ENCODE results near the gene VPS29. TPM values are rescaled to one million over a fixed set of nuclear protein-coding genes. Genes with fewer than 3 reads are reported as not detected.
"Not testable (repeated sequence)": the region's sequence is repeated elsewhere in the genome, so short reads cannot be mapped to it uniquely, and the experiment has no call there.

Gene VPS29
- total RNA-seq, 4 donors from 2014 or later: 76.4 to 145 (median 92.9) TPM

DNA sequence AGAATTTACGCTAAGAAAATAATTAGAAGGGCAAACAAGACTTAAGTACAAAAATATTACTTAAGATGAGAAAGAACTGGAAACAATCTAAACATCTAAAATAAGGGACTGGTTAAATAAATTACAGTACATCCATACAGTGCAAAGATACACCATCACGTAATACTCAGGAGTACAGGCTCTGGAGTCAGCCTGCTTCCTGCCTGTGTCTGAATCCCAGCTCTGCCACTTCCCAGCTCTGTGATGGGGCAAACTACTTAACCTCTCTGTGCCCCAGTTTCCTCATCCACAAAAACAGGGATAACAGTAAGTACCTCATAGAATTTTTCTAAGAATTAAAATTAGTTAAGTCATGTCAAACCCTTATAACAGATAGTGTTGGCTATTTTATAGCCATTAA lies 45.2 kb upstream of the VPS29 start:
- H3K4me1 ChIP-seq: peaks cover 88 to 99% of the 10 kb centered on the region in 2 donors
- TF ChIP-seq CTCF (IDR thresholded peaks at IDR 0.05 in 4 of 5, conservative IDR thresholded peaks at IDR 0.05 in 1 of 5): no peak
- no peak for TF ChIP-seq POLR2A (IDR thresholded peaks at IDR 0.05)
- H3K27me3 ChIP-seq: no peaks in the 10 kb centered on the region
- peak overlapping the region in 2 of 4 donors; percentile 6 to 16 for H3K4me3 ChIP-seq
- no peaks in the 10 kb centered on the region for H3K9me3 ChIP-seq
- H3K36me3 ChIP-seq: peaks cover 0 to 5% of the 10 kb centered on the region in 2 donors
- in situ Hi-C loops (cut with MboI; ENCODE audit: low sequenced_read_pairs in 4 of 4) (no loop called here), intact Hi-C loops (cut with DNase I; ENCODE audit: low total_unique reads) (no loop called here)
- peak overlapping the region; percentile 89 to 95 (median 94) for H3K27ac ChIP-seq
- ATAC-seq (no peak), DNase-seq (no peak)

DNA sequence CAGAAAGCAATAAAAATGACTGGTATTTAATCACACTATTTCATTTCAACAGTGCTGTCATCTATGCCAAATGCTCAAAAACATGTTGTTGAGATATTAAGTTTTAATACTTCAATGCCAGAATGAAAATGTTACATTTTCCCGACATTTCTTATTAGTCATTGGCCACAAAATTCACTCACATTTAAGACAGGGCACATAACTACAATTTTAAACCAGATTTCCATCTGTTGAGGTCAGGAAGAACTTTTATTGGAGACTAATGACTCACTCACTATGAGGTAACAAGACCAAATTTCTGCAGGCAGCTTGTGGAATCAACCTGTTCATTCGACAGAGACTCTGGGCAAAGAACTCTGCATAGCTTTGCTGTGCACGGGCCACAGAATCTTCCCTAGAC lies 44.4 kb upstream of the VPS29 start:
- Histone ChIP-seq H3K9me3 (no peaks in the 10 kb centered on the region), H3K27ac (peak overlapping the region; percentile 89 to 95 (median 94)), H3K36me3 (peaks cover 0 to 5% of the 10 kb centered on the region in 2 donors), H3K4me3 (peak overlapping the region in 1 of 4 donors; percentile 16), H3K4me1 (peaks cover 82 to 96% of the 10 kb centered on the region in 2 donors), H3K27me3 (no peaks in the 10 kb centered on the region)
- TF ChIP-seq CTCF (IDR thresholded peaks at IDR 0.05 in 4 of 5, conservative IDR thresholded peaks at IDR 0.05 in 1 of 5) (no peak), POLR2A (IDR thresholded peaks at IDR 0.05) (peak in 1 of 2 donors; percentile 40)
- ATAC-seq (peak; percentile 36 to 55), DNase-seq (peak in 1 of 2 donors; percentile 24)
- intact Hi-C loops (cut with DNase I; ENCODE audit: low total_unique reads): no loop called here
- in situ Hi-C loops (cut with MboI; ENCODE audit: low sequenced_read_pairs in 4 of 4): no loop called here

- in situ Hi-C loops (cut with MboI; ENCODE audit: low sequenced_read_pairs in 4 of 4) (no loop called here), intact Hi-C loops (cut with DNase I; ENCODE audit: low total_unique reads) (no loop called here)
- Histone ChIP-seq H3K27me3 (no peaks in the 10 kb centered on the region), H3K27ac (peak overlapping the region; percentile 89 to 95 (median 94)), H3K36me3 (peaks cover 0 to 4% of the 10 kb centered on the region in 2 donors), H3K9me3 (no peaks in the 10 kb centered on the region), H3K4me3 (peak overlapping the region in 1 of 4 donors; percentile 16), H3K4me1 (peaks cover 77 to 96% of the 10 kb centered on the region in 2 donors)
- DNase-seq (no peak), ATAC-seq (no peak)
- TF ChIP-seq CTCF (IDR thresholded peaks at IDR 0.05 in 4 of 5, conservative IDR thresholded peaks at IDR 0.05 in 1 of 5) (no peak), POLR2A (IDR thresholded peaks at IDR 0.05) (no peak)
These were observed 43.9 kb upstream of the VPS29 start for GRCh38 chr12:110545812-110546211.

- Histone ChIP-seq H3K27ac (peak overlapping the region; percentile 89 to 95 (median 94)), H3K4me1 (peaks cover 75 to 96% of the 10 kb centered on the region in 2 donors)
- in situ Hi-C loops (cut with MboI; ENCODE audit: low sequenced_read_pairs in 4 of 4); H3K27me3 ChIP-seq; DNase-seq; H3K9me3 ChIP-seq; ATAC-seq; H3K36me3 ChIP-seq; H3K4me3 ChIP-seq; intact Hi-C loops (cut with DNase I; ENCODE audit: low total_unique reads): not testable (repeated sequence)
These were observed 43.3 kb upstream of the VPS29 start for GRCh38 chr12:110545259-110545658.

- intact Hi-C loops (cut with DNase I; ENCODE audit: low total_unique reads): loop anchor here (2.0 kb wide), 1 partner anchor 41 kb away; the partner anchor contains the start of genes RAD9B and VPS29
- DNase-seq (no peak), ATAC-seq (peak in 1 of 2 donors; percentile 3)
- no peaks in the 10 kb centered on the region for H3K9me3 ChIP-seq
- in situ Hi-C loops (cut with MboI; ENCODE audit: low sequenced_read_pairs in 4 of 4): no loop called here
- no peak overlapping the region for H3K4me3 ChIP-seq
- TF ChIP-seq CTCF (IDR thresholded peaks at IDR 0.05 in 4 of 5, conservative IDR thresholded peaks at IDR 0.05 in 1 of 5): no peak
- no peak for TF ChIP-seq POLR2A (IDR thresholded peaks at IDR 0.05)
- peak overlapping the region; percentile 89 to 95 (median 94) for H3K27ac ChIP-seq
- peaks cover 75 to 96% of the 10 kb centered on the region in 2 donors for H3K4me1 ChIP-seq
- H3K27me3 ChIP-seq: no peaks in the 10 kb centered on the region
- H3K36me3 ChIP-seq: peaks cover 0 to 2% of the 10 kb centered on the region in 2 donors
These were observed 42.1 kb upstream of the VPS29 start for GRCh38 chr12:110543965-110544364.

Measured in gastrocnemius medialis (tissue), 4 donors.